Fibroblast of lung (primary cell): Measurements from ENCODE around the gene MMP19. TPM values are rescaled to one million over a fixed set of nuclear protein-coding genes. Genes with fewer than 3 reads are reported as not detected.

ENCODE experiments used
- DNase-seq, 2 donors: peaks; one replicate each; pipeline versions ENCODE4 v3.0.0 to v3.0.0-alpha.2; 2010; ENCODE audit warnings: low read depth in 2 of 2
- H2AFZ ChIP-seq: 2 replicates; pipeline ENCODE4 v1.5.1; 2012; ENCODE audit warnings: low read length, control low read depth, inconsistent platforms
- H3K27ac ChIP-seq: 2 replicates; pipeline ENCODE4 v1.5.1; 2011; ENCODE audit warnings: low read length, control low read depth; ENCODE audit not compliant: insufficient read depth
- H3K27me3 ChIP-seq: 2 replicates; pipeline ENCODE4 v1.5.1; 2011; ENCODE audit warnings: mild to moderate bottlenecking, low read length; ENCODE audit not compliant: control insufficient read depth, insufficient read depth
- H3K36me3 ChIP-seq: 2 replicates; pipeline ENCODE4 v1.5.1; 2011; ENCODE audit warnings: low read length; ENCODE audit not compliant: control insufficient read depth, insufficient read depth
- H3K4me1 ChIP-seq: 2 replicates; pipeline ENCODE4 v1.5.1; 2011; ENCODE audit warnings: low read length; ENCODE audit not compliant: control insufficient read depth, insufficient read depth; ENCODE audit errors: extremely low read depth
- H3K4me2 ChIP-seq: 2 replicates; pipeline ENCODE4 v1.5.1; 2011; ENCODE audit warnings: low read length, control low read depth; ENCODE audit not compliant: insufficient read depth; ENCODE audit errors: extremely low read depth
- H3K4me3 ChIP-seq, 4 experiments: fragments of 200-600 bp in 1 of 4; sonication (generic) in 1 of 4; replicated peaks in 1 of 4; 2 replicates each; pipeline ENCODE4 v1.5.1; 2011 to 2016; ENCODE audit warnings: low read length in 4 of 4, low read depth in 3 of 4, mild to moderate bottlenecking in 3 of 4, control low read depth in 2 of 4, inconsistent platforms in 1 of 4, mixed read lengths in 1 of 4; ENCODE audit not compliant: insufficient read depth in 1 of 4; ENCODE audit errors: control extremely low read depth in 1 of 4
- H3K79me2 ChIP-seq: 2 replicates; pipeline ENCODE4 v1.5.1; 2012; ENCODE audit warnings: mild to moderate bottlenecking, low read length, inconsistent platforms; ENCODE audit not compliant: control insufficient read depth, insufficient read depth
- H3K9ac ChIP-seq: 2 replicates; pipeline ENCODE4 v1.5.1; 2011; ENCODE audit warnings: mild to moderate bottlenecking, low read length, control low read depth; ENCODE audit not compliant: insufficient read depth
- H3K9me3 ChIP-seq: 2 replicates; pipeline ENCODE4 v1.5.1; 2012; ENCODE audit warnings: low read depth, low read length; ENCODE audit not compliant: control insufficient read depth, insufficient read depth
- H4K20me1 ChIP-seq: 2 replicates; pipeline ENCODE4 v1.5.1; 2011; ENCODE audit warnings: low read length; ENCODE audit not compliant: control insufficient read depth, insufficient read depth; ENCODE audit errors: extremely low read depth
- EZH2 ChIP-seq: IDR thresholded peaks from 2 replicates; pipeline ENCODE4 v1.5.1; 2012; ENCODE audit warnings: low read length, control low read depth, mild to moderate bottlenecking; ENCODE audit errors: missing control alignments
- polyA plus RNA-seq, 2 donors: library from polyadenylated mRNA; depleted of rRNA in 1 of 2; stranded (reverse) in 1 of 2; unstranded in 1 of 2; fragments of >200 nt; gene quantifications; 2 replicates each; pipeline ENCODE4 v1.2.1, GENCODE V29; 2011 to 2012; ENCODE audit warnings: missing spikeins in 1 of 2
- total RNA-seq: library from RNA; depleted of rRNA; stranded (reverse); fragments of >200 nt; gene quantifications from 2 replicates; pipeline ENCODE4 v1.2.1, GENCODE V29; 2014
- TF ChIP-seq, protein P1 (sequence below), 2 donors: IDR thresholded peaks in 1 of 2; conservative IDR thresholded peaks in 1 of 2; 1 replicate in 1 of 2; 2 replicates in 1 of 2; pipeline ENCODE4 v1.5.1; 2011 to 2012; ENCODE audit warnings: low read length in 2 of 2, control low read depth in 1 of 2, inconsistent platforms in 1 of 2, low read depth in 1 of 2, mild to moderate bottlenecking in 1 of 2

The MMP19 gene
- total and polyA plus RNA-seq, 2 donors (not counting 1 experiment from before 2014, with no cell fraction given): 7.1 to 18.3 TPM

DNA sequence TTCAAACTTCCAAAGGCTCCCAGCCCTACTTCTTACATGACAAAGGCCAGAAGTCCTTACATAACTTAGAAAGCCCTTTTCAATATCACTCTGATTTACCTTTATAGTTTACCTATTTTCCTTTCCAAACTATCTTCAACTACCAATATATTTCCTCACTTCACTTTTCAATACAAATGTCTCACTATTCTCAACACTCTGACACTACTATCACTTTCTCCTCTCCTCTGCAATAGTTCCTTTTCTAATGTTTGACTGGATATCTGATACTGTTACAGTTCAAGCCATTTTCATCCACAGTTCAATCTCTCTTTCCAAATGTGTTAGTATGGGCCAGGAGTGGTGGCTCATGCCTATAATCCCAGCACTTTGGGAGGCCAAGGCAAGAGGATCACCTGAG lies 28.5 kb downstream of the MMP19 start:
- Histone ChIP-seq H3K9me3 (no peaks in the 10 kb centered on the region), H3K4me3 (no peak overlapping the region), H2AFZ (no peak overlapping the region), H3K9ac (no peak overlapping the region), H4K20me1 (peaks cover 2% of the 10 kb centered on the region), H3K27ac (no peak overlapping the region), H3K4me1 (peaks cover 2% of the 10 kb centered on the region), H3K4me2 (no peak overlapping the region), H3K27me3 (no peaks in the 10 kb centered on the region), H3K79me2 (peaks cover 89% of the 10 kb centered on the region), H3K36me3 (peaks cover 4% of the 10 kb centered on the region)
- TF ChIP-seq, protein P1, sequence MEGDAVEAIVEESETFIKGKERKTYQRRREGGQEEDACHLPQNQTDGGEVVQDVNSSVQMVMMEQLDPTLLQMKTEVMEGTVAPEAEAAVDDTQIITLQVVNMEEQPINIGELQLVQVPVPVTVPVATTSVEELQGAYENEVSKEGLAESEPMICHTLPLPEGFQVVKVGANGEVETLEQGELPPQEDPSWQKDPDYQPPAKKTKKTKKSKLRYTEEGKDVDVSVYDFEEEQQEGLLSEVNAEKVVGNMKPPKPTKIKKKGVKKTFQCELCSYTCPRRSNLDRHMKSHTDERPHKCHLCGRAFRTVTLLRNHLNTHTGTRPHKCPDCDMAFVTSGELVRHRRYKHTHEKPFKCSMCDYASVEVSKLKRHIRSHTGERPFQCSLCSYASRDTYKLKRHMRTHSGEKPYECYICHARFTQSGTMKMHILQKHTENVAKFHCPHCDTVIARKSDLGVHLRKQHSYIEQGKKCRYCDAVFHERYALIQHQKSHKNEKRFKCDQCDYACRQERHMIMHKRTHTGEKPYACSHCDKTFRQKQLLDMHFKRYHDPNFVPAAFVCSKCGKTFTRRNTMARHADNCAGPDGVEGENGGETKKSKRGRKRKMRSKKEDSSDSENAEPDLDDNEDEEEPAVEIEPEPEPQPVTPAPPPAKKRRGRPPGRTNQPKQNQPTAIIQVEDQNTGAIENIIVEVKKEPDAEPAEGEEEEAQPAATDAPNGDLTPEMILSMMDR (conservative IDR thresholded peaks at IDR 0.05 in 1 of 2, IDR thresholded peaks at IDR 0.05 in 1 of 2; ENCODE audit: low read depth in 1 of 2, low read length in 2 of 2): no peak
- no peak for TF ChIP-seq EZH2
- no peak for DNase-seq

DNA sequence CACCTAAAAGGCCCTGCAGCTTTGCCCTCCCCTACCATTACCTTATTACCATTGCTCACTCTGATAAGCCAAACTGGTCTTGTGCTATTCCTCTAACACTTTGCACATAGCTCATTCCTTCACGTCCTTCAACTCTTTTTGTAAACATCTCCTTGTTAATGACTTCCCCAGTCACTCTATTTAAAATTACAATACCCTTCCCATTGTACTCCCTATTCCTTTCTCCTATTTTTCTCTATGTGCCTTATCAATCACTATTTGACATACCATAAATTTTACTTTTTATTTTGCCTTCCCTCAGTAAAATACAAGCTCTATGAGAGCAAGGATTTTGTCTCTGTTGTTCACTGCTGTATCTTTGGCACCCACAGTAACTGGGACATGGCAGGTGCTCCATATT lies 30.6 kb downstream of the MMP19 start:
- Histone ChIP-seq H3K27me3 (no peaks in the 10 kb centered on the region), H3K4me3 (no peak overlapping the region), H3K4me1 (no peaks in the 10 kb centered on the region), H4K20me1 (peaks cover 2% of the 10 kb centered on the region), H2AFZ (no peak overlapping the region), H3K36me3 (peaks cover 3% of the 10 kb centered on the region), H3K27ac (no peak overlapping the region), H3K9me3 (no peaks in the 10 kb centered on the region), H3K79me2 (peaks cover 91% of the 10 kb centered on the region), H3K9ac (no peak overlapping the region), H3K4me2 (no peak overlapping the region)
- no peak for DNase-seq
- no peak for TF ChIP-seq EZH2
- TF ChIP-seq, protein P1 (conservative IDR thresholded peaks at IDR 0.05 in 1 of 2, IDR thresholded peaks at IDR 0.05 in 1 of 2; ENCODE audit: low read depth in 1 of 2, low read length in 2 of 2): no peak

DNA sequence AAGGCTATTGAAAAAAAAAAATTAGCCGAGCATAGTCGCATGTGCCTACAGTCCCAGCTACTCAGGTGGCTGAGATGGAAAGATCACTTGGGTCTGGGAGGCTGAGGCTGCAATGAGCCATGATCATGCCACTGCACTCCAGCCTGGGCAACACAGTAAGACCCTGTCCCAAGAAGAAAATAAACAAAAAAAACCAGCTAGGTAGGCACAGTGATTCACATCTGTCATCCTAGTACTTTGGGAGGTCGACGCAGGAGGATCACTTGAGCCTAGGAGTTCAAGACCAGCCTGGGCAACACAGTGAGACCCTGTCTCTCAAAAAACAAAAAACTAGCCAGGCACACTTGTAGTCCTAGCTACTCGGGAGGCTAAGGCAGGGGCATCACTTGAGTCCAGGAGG lies 33.5 kb downstream of the MMP19 start:
- Histone ChIP-seq H3K36me3 (peaks cover 3% of the 10 kb centered on the region), H3K9ac (no peak overlapping the region), H3K27me3 (no peaks in the 10 kb centered on the region), H3K4me2 (no peak overlapping the region), H4K20me1 (peaks cover 2% of the 10 kb centered on the region), H3K9me3 (no peaks in the 10 kb centered on the region), H3K79me2 (peaks cover 89% of the 10 kb centered on the region), H3K4me3 (no peak overlapping the region), H3K4me1 (no peaks in the 10 kb centered on the region), H3K27ac (no peak overlapping the region), H2AFZ (no peak overlapping the region)
- no peak for TF ChIP-seq EZH2
- TF ChIP-seq, protein P1 (conservative IDR thresholded peaks at IDR 0.05 in 1 of 2, IDR thresholded peaks at IDR 0.05 in 1 of 2; ENCODE audit: low read depth in 1 of 2, low read length in 2 of 2): no peak
- no peak for DNase-seq
